Stimulated activated naive CD8-positive, alpha-beta T cell treated with anti-CD3 and anti-CD28 coated beads, Interleukin-15, Interleukin-2, amounts not matched to agents 100 ng/mL and 50 ng/mL, for 24 hours (primary cell): ENCODE measurements around the gene SLA2.
A peak's percentile ranks its signal among the peaks of the same experiment; 100 is the strongest.
"Not testable (repeated sequence)": the region's sequence is repeated elsewhere in the genome, so short reads cannot be mapped to it uniquely, and the experiment has no call there.

ENCODE experiments used
- H3K27ac Mint-ChIP-seq: one replicate; pipeline ENCODE4 v1.8.0; 2021; ENCODE audit warnings: mild to moderate bottlenecking, mixed read lengths
- H3K27me3 Mint-ChIP-seq: one replicate; pipeline ENCODE4 v1.8.0; 2021; ENCODE audit warnings: mixed read lengths
- H3K36me3 Mint-ChIP-seq: one replicate; pipeline ENCODE4 v1.8.0; 2021; ENCODE audit warnings: low read depth, mixed read lengths
- H3K4me1 Mint-ChIP-seq: one replicate; pipeline ENCODE4 v1.8.0; 2021; ENCODE audit warnings: low read depth, mixed read lengths
- H3K4me3 Mint-ChIP-seq: one replicate; pipeline ENCODE4 v1.8.0; 2021; ENCODE audit warnings: mild to moderate bottlenecking, mixed read lengths
- H3K9me3 Mint-ChIP-seq: one replicate; pipeline ENCODE4 v1.8.0; 2021; ENCODE audit warnings: mixed read lengths

Gene SLA2

GRCh38 chr20:36582821-36583220 is 63.2 kb downstream of the SLA2 start:
- H3K9me3 Mint-ChIP-seq: no peaks in the 10 kb centered on the region
- peak overlapping the region; percentile 58 for H3K27ac Mint-ChIP-seq
- H3K27me3 Mint-ChIP-seq: no peaks in the 10 kb centered on the region
- peaks cover 63% of the 10 kb centered on the region for H3K36me3 Mint-ChIP-seq
- no peak overlapping the region for H3K4me3 Mint-ChIP-seq
- H3K4me1 Mint-ChIP-seq: peaks cover 43% of the 10 kb centered on the region

GRCh38 chr20:36582322-36582721 is 63.7 kb downstream of the SLA2 start:
- H3K36me3 Mint-ChIP-seq: peaks cover 59% of the 10 kb centered on the region
- peak overlapping the region; percentile 41 for H3K27ac Mint-ChIP-seq
- H3K27me3 Mint-ChIP-seq: no peaks in the 10 kb centered on the region
- H3K9me3 Mint-ChIP-seq: no peaks in the 10 kb centered on the region
- peaks cover 41% of the 10 kb centered on the region for H3K4me1 Mint-ChIP-seq
- no peak overlapping the region for H3K4me3 Mint-ChIP-seq

DNA sequence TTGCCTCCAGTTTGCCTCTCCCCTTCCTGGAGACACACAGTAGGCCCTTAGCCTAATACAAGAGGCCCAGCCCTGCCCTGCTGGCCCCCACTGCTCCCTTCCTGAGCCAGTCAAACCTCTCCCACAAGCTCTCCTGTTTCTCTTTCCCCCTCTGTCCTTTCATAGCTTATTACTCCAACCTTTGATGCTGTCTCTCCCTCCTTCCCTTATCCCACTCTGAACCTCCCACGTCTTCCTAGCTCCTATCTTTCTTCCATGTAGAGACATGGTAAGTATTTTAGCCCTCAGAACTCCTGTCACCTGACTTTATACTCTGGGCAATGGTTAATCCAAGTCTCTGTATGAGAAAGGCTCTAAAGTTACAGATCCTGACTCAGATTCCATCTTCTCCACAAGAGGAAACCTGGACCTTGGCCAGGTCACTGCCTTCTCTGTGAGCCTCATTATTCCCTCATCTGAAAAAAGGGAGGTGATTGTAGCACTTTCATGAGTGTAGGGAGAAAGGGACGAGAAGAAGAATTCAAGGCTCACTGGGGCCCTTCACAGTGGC is 65.9 kb downstream of the SLA2 start:
- peaks cover 49% of the 10 kb centered on the region for H3K4me1 Mint-ChIP-seq
- H3K9me3 Mint-ChIP-seq: no peaks in the 10 kb centered on the region
- H3K27ac Mint-ChIP-seq: peak overlapping the region; percentile 47
- peaks cover 54% of the 10 kb centered on the region for H3K36me3 Mint-ChIP-seq
- H3K27me3 Mint-ChIP-seq: no peaks in the 10 kb centered on the region
- no peak overlapping the region for H3K4me3 Mint-ChIP-seq

- H3K4me3 Mint-ChIP-seq: no peak overlapping the region
- H3K27me3 Mint-ChIP-seq: no peaks in the 10 kb centered on the region
- no peaks in the 10 kb centered on the region for H3K9me3 Mint-ChIP-seq
- peaks cover 50% of the 10 kb centered on the region for H3K4me1 Mint-ChIP-seq
- H3K36me3 Mint-ChIP-seq: peaks cover 54% of the 10 kb centered on the region
- H3K27ac Mint-ChIP-seq: no peak overlapping the region
These were observed 67.5 kb downstream of the SLA2 start for GRCh38 chr20:36578356-36579041.

- Mint-ChIP-seq H3K4me3 (peak overlapping the region; percentile 98), H3K4me1 (peaks cover 51% of the 10 kb centered on the region)
These were observed 69.9 kb downstream of the SLA2 start for GRCh38 chr20:36576081-36576445.

DNA sequence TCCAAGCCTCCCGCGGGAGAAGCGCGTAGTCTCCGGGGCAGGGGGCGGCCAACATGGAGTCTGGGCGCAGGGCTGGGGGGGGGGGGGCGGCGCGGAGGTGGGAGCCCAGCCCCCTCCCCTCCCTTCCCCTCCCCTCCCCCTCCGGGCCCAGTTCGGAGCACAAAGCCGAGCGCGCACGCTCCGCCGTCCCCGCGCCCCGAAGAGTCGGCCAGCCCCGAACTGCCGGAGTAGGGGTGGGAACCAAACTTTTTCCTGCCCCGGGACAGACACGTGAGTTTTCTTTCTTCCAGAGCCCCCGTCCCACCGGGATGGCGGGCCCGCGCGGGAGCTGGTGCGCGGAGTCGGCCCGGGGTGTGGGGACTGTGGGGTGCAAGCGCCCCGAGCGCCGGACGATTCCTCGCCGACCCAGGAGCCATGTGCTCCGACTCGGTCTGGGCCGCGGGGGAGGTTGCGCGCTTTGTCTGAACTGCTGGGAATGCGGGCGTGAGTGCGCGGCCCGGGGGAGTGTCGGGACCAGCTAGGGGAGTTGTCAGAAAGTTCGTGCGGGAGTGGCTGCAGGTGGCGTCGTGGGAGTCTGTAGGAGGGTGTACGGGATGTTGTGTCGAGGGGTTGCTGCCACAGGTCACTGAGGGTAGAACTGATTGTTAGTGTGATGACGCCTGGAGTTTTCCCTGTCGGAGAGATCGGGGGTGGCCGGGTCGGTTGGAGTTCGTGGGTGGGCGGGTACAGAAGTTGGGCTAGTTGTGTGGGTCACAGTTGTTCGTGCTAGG is 71.4 kb downstream of the SLA2 start:
- Mint-ChIP-seq H3K4me3 (peak overlapping the region; percentile 98), H3K27me3 (no peaks in the 10 kb centered on the region), H3K4me1 (peaks cover 45% of the 10 kb centered on the region), H3K9me3 (no peaks in the 10 kb centered on the region), H3K36me3 (peaks cover 29% of the 10 kb centered on the region), H3K27ac (peak overlapping the region; percentile 97)

More at GRCh38 chr20:36576081-36576445, 69.9 kb downstream of the SLA2 start:
- no peaks in the 10 kb centered on the region for H3K9me3 Mint-ChIP-seq
- peak overlapping the region; percentile 52 for H3K27ac Mint-ChIP-seq
- no peaks in the 10 kb centered on the region for H3K27me3 Mint-ChIP-seq
- H3K36me3 Mint-ChIP-seq: peaks cover 39% of the 10 kb centered on the region

GRCh38 chr20:36573798-36574365 is 72.1 kb downstream of the SLA2 start:
- Mint-ChIP-seq H3K36me3 (peaks cover 24% of the 10 kb centered on the region), H3K27me3 (no peaks in the 10 kb centered on the region), H3K4me1 (peaks cover 45% of the 10 kb centered on the region), H3K27ac (peak overlapping the region; percentile 58), H3K4me3 (peak overlapping the region; percentile 98), H3K9me3 (no peaks in the 10 kb centered on the region)

- Mint-ChIP-seq H3K36me3 (peaks cover 20% of the 10 kb centered on the region), H3K4me1 (peaks cover 45% of the 10 kb centered on the region), H3K9me3 (no peaks in the 10 kb centered on the region), H3K27ac (peak within 1 kb of the TSS; percentile 98), H3K27me3 (no peaks in the 10 kb centered on the region), H3K4me3 (peak within 1 kb of the TSS; percentile 98)
These were observed 72.7 kb downstream of the SLA2 start, which contains the start of gene TGIF2 for GRCh38 chr20:36573103-36573797. TSS of gene TGIF2 (plus strand) at chr20:36573597. CDS start at chr20:36578775, 5,178 bp downstream.

- Mint-ChIP-seq H3K27ac (peak overlapping the region; percentile 98), H3K27me3 (no peaks in the 10 kb centered on the region), H3K4me1 (peaks cover 44% of the 10 kb centered on the region)
These were observed 73.3 kb downstream of the SLA2 start for GRCh38 chr20:36572701-36573102.

GRCh38 chr20:36571564-36572504 is 74.2 kb downstream of the SLA2 start:
- peaks cover 41% of the 10 kb centered on the region for H3K4me1 Mint-ChIP-seq
- peaks cover 18% of the 10 kb centered on the region for H3K36me3 Mint-ChIP-seq
- H3K27ac Mint-ChIP-seq: peak overlapping the region; percentile 98
- H3K9me3 Mint-ChIP-seq: no peaks in the 10 kb centered on the region
- peak overlapping the region; percentile 92 for H3K4me3 Mint-ChIP-seq
- H3K27me3 Mint-ChIP-seq: no peaks in the 10 kb centered on the region

More at GRCh38 chr20:36572701-36573102, 73.3 kb downstream of the SLA2 start:
- Mint-ChIP-seq H3K4me3 (peak overlapping the region; percentile 92), H3K9me3 (no peaks in the 10 kb centered on the region), H3K36me3 (peaks cover 17% of the 10 kb centered on the region)

DNA sequence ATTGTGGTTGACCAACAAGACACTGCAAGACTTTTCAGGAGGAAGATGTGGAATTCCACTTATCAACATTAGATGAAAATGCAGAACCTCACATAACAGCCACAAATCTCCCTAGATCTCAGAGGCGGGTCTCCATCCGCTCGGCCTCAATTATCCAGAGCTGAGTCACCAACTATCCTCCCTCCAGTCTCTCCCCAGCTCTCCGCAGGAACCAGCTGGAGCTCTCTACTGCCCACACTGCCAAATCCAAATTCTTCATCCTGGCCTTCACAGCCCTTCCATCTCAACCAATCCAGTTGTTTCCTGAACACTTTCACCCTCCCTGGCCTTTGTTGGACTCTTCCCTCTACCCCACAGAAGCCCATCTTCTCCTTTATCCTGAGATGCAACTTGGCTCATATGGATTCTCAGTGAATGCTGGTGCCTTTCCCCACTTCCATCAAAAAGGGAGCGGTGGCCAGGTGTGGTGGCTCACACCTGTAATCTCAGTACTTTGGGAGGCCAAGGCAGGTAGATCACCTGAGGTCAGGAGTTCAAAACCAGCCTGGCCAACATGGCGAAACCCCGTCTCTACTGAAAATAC is 76.1 kb downstream of the SLA2 start:
- H3K27me3 Mint-ChIP-seq: no peaks in the 10 kb centered on the region
- H3K4me1 Mint-ChIP-seq: peaks cover 22% of the 10 kb centered on the region
- peaks cover 16% of the 10 kb centered on the region for H3K36me3 Mint-ChIP-seq
- H3K27ac Mint-ChIP-seq: no peak overlapping the region
- no peak overlapping the region for H3K4me3 Mint-ChIP-seq
- no peaks in the 10 kb centered on the region for H3K9me3 Mint-ChIP-seq

- H3K9me3 Mint-ChIP-seq: no peaks in the 10 kb centered on the region
- peaks cover 15% of the 10 kb centered on the region for H3K36me3 Mint-ChIP-seq
- no peak overlapping the region for H3K4me3 Mint-ChIP-seq
- no peaks in the 10 kb centered on the region for H3K27me3 Mint-ChIP-seq
- H3K27ac Mint-ChIP-seq: no peak overlapping the region
- H3K4me1 Mint-ChIP-seq: peaks cover 3% of the 10 kb centered on the region
These were observed 80.5 kb downstream of the SLA2 start for GRCh38 chr20:36565520-36565919.

DNA sequence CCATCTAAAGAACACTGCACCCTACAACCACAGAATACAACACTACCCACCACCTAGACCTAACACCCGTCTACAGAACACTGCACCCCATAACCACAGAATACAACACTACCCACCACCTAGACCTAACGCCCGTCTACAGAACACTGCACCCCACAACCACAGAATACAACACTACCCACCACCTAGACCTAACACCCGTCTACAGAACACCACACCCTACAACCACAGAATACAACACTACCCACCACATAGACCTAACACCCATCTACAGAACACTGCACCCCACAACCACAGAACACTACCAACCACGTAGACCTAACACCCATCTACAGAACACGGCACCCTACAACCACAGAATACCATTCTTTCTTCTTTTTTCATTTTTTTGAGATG is 81.3 kb downstream of the SLA2 start:
- H3K36me3 Mint-ChIP-seq: peaks cover 15% of the 10 kb centered on the region
- not testable (repeated sequence) for H3K4me1 Mint-ChIP-seq, H3K27me3 Mint-ChIP-seq, H3K4me3 Mint-ChIP-seq, H3K9me3 Mint-ChIP-seq
- H3K27ac Mint-ChIP-seq: peak overlapping the region; percentile 74
